PC-3 (cell line): Measurements from ENCODE around the gene PRPH. TPM values are rescaled to one million over a fixed set of nuclear protein-coding genes. Genes with fewer than 3 reads are reported as not detected.
A peak's percentile ranks its signal among the peaks of the same experiment; 100 is the strongest.

Experiments used
- ATAC-seq: fragments of 200-7000 bp; cut with Tn5 transposase; 2 replicates; pipeline ENCODE4 v1.9.1; 2020; ENCODE audit warnings: mild to moderate bottlenecking, moderate library complexity
- BruUV-seq: library from RNA; stranded (reverse); fragments of 400-500 nt; replicated peaks from 2 replicates; lab custom pipeline; 2021; lab: Mats Ljungman, UMichigan
- CTCF ChIA-PET: fragments of 300-600 bp; sonication (Branson Sonifier 250); formaldehyde crosslinking; loops from one replicate; lab custom pipeline; 2022; ENCODE audit warnings: antibody characterized with exemption; lab: Charles Lee
- POLR2A ChIA-PET: fragments of 300-600 bp; sonication (Branson Sonifier 250); formaldehyde crosslinking; loops from one replicate; lab custom pipeline; 2022; ENCODE audit warnings: antibody characterized with exemption; ENCODE audit not compliant: unreplicated experiment; lab: Charles Lee
- DNase-seq: peaks from one replicate; pipeline ENCODE4 v3.0.0-alpha.2; 2015
- H2AFZ ChIP-seq: fragments of 300-600 bp; sonication (generic); 2 replicates; pipeline ENCODE4 v1.6.0; 2016; ENCODE audit warnings: antibody characterized with exemption, low read length
- H3F3A ChIP-seq: fragments of 300-600 bp; sonication (generic); one replicate; pipeline ENCODE4 v1.6.0; 2017; ENCODE audit warnings: antibody characterized with exemption, low read length, control low read depth, mild to moderate bottlenecking; ENCODE audit not compliant: unreplicated experiment
- H3K27ac ChIP-seq: fragments of 300-600 bp; sonication (generic); 2 replicates; pipeline ENCODE4 v1.5.1; 2016; ENCODE audit warnings: mild to moderate bottlenecking, low read length
- H3K27me3 ChIP-seq: fragments of 300-600 bp; sonication (generic); 2 replicates; pipeline ENCODE4 v1.6.1; 2016; ENCODE audit warnings: low read length, mixed read lengths
- H3K36me3 ChIP-seq: fragments of 300-600 bp; sonication (generic); 2 replicates; pipeline ENCODE4 v1.6.1; 2016; ENCODE audit warnings: low read depth, mixed run types, low read length, mixed read lengths
- H3K4me1 ChIP-seq: fragments of 300-600 bp; sonication (generic); 2 replicates; pipeline ENCODE4 v1.5.1; 2016; ENCODE audit warnings: low read length; ENCODE audit not compliant: insufficient read depth
- H3K4me2 ChIP-seq: fragments of 300-600 bp; sonication (generic); 2 replicates; pipeline ENCODE4 v1.6.0; 2016; ENCODE audit warnings: low read length
- H3K4me3 ChIP-seq: fragments of 300-600 bp; sonication (generic); 2 replicates; pipeline ENCODE4 v1.5.1; 2016; ENCODE audit warnings: mild to moderate bottlenecking, low read length, mixed read lengths
- H3K79me2 ChIP-seq: fragments of 300-600 bp; sonication (generic); 2 replicates; pipeline ENCODE4 v1.6.1; 2017; ENCODE audit warnings: low read length, mixed read lengths
- H3K9ac ChIP-seq: fragments of 300-600 bp; sonication (generic); 2 replicates; pipeline ENCODE4 v1.6.0; 2016; ENCODE audit warnings: mild to moderate bottlenecking, low read length
- H3K9me2 ChIP-seq: fragments of 300-600 bp; sonication (generic); replicated peaks from 2 replicates; pipeline ENCODE4 v1.6.1; 2016; ENCODE audit warnings: mixed run types, low read length, mixed read lengths
- H3K9me3 ChIP-seq: fragments of 300-600 bp; sonication (generic); 2 replicates; pipeline ENCODE4 v1.6.1; 2016; ENCODE audit warnings: low read length, mixed read lengths
- H4K20me1 ChIP-seq: fragments of 300-600 bp; sonication (generic); 2 replicates; pipeline ENCODE4 v1.6.1; 2016; ENCODE audit warnings: low read length, mixed read lengths
- EZH2 ChIP-seq: fragments of 300-600 bp; sonication (generic); IDR thresholded peaks from one replicate; pipeline ENCODE4 v1.6.1; 2017; ENCODE audit warnings: antibody characterized with exemption, mild to moderate bottlenecking, low read length; ENCODE audit not compliant: unreplicated experiment
- EZH2phosphoT487 ChIP-seq: fragments of 300-600 bp; sonication (generic); IDR thresholded peaks from 2 replicates; pipeline ENCODE4 v1.6.1; 2018; ENCODE audit warnings: mild to moderate bottlenecking, antibody characterized with exemption, low read length, borderline replicate concordance
- intact Hi-C: fragments of 100-400 bp; cut with micrococcal nuclease; formaldehyde crosslinking; loops from 2 replicates; pipeline ENCODE4 v1.9.0; 2023
- total RNA-seq: library from RNA; depleted of rRNA; stranded (reverse); fragments of >200 nt; gene quantifications from 2 replicates; pipeline ENCODE4 v1.2.3, GENCODE V29; 2014
- TF ChIP-seq, protein P1 (sequence below): fragments of 300-600 bp; sonication (generic); conservative IDR thresholded peaks from 2 replicates; pipeline ENCODE4 v1.5.1; 2017; ENCODE audit warnings: antibody characterized with exemption, low read depth, mild to moderate bottlenecking, low read length

Gene PRPH
- total RNA-seq, 1 experiment from 2014 or later: 0.15 TPM

GRCh38 chr12:49272790-49273725 is 21.9 kb upstream of the PRPH start:
- no peak overlapping the region for H3K9ac ChIP-seq
- peaks cover 42% of the 10 kb centered on the region for H3K36me3 ChIP-seq
- TSS peak; percentile 21 for BruUV-seq

DNA sequence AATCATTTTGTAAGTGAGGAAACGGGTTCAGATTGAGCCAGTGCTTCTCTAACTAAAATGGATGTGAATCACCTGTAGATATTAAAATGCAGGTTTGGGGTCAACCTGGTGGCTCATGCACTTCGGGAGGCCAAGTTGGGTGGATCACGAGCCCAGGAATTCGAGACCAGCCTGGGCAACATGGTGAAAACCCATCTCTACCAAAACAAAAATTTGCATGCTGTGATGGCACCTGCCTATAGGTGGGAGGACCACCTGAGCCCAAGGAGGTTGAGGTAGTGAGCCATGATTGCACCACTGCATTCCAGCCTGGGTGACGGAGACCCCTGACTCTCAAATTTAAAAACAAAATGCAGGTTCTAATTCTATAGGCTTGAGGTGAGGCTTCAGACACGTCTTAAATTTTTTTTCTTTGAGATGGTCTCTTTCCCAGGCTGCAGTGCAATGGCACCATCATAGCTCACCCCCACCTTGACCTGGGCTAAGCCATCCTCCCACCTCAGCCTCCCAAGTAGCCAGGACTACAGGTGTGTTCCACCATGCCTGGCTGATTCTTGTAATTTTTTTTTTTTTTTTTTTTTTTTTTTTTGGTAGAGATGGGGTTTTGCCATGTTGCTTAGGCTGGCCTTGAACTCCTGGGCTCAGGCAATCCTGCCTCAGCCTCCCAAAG is 21.1 kb upstream of the PRPH start:
- ChIA-PET POLR2A (interaction anchor here (0.7 kb wide), 1 partner anchor 19 kb away, joined by 3 read pairs; no protein-coding TSS in a partner anchor), CTCF (no interaction called here)
- no peak overlapping the region for H3K27ac ChIP-seq
- no peak overlapping the region for H3K9ac ChIP-seq
- H3F3A ChIP-seq: peaks cover 40% of the 10 kb centered on the region
- peaks cover 52% of the 10 kb centered on the region for H4K20me1 ChIP-seq
- TF ChIP-seq EZH2phosphoT487 (no peak), EZH2 (no peak)
- TF ChIP-seq, protein P1, sequence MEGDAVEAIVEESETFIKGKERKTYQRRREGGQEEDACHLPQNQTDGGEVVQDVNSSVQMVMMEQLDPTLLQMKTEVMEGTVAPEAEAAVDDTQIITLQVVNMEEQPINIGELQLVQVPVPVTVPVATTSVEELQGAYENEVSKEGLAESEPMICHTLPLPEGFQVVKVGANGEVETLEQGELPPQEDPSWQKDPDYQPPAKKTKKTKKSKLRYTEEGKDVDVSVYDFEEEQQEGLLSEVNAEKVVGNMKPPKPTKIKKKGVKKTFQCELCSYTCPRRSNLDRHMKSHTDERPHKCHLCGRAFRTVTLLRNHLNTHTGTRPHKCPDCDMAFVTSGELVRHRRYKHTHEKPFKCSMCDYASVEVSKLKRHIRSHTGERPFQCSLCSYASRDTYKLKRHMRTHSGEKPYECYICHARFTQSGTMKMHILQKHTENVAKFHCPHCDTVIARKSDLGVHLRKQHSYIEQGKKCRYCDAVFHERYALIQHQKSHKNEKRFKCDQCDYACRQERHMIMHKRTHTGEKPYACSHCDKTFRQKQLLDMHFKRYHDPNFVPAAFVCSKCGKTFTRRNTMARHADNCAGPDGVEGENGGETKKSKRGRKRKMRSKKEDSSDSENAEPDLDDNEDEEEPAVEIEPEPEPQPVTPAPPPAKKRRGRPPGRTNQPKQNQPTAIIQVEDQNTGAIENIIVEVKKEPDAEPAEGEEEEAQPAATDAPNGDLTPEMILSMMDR: no peak
- peaks cover 41% of the 10 kb centered on the region for H3K36me3 ChIP-seq
- H2AFZ ChIP-seq: no peak overlapping the region
- H3K9me3 ChIP-seq: no peaks in the 10 kb centered on the region
- BruUV-seq: no TSS peak
- DNase-seq (no peak), ATAC-seq (no peak)
- H3K4me3 ChIP-seq: no peak overlapping the region
- H3K4me2 ChIP-seq: no peak overlapping the region
- H3K79me2 ChIP-seq: peaks cover 29% of the 10 kb centered on the region
- H3K4me1 ChIP-seq: peaks cover 10% of the 10 kb centered on the region
- H3K27me3 ChIP-seq: no peaks in the 10 kb centered on the region
- intact Hi-C loops: no loop called here
- H3K9me2 ChIP-seq: no peaks in the 10 kb centered on the region

More at GRCh38 chr12:49272790-49273725, 21.9 kb upstream of the PRPH start:
- Histone ChIP-seq H3K4me3 (no peak overlapping the region), H2AFZ (no peak overlapping the region), H3K79me2 (peaks cover 37% of the 10 kb centered on the region), H3K9me2 (no peaks in the 10 kb centered on the region), H4K20me1 (peaks cover 60% of the 10 kb centered on the region), H3K9me3 (no peaks in the 10 kb centered on the region), H3F3A (peaks cover 40% of the 10 kb centered on the region), H3K4me2 (no peak overlapping the region), H3K27ac (no peak overlapping the region), H3K27me3 (no peaks in the 10 kb centered on the region), H3K4me1 (peaks cover 12% of the 10 kb centered on the region)
- intact Hi-C loops: no loop called here
- ChIA-PET CTCF (no interaction called here), POLR2A (no interaction called here)
- ATAC-seq (no peak), DNase-seq (no peak)
- TF ChIP-seq EZH2phosphoT487: no peak
- TF ChIP-seq EZH2: no peak
- TF ChIP-seq, protein P1: no peak
